D341Med (cell line): ENCODE data around the gene PLAGL2.

Experiments
- DNase-seq: peaks from one replicate; pipeline ENCODE4 v3.0.0; 2012; ENCODE audit warnings: low spot score

Gene PLAGL2

DNA sequence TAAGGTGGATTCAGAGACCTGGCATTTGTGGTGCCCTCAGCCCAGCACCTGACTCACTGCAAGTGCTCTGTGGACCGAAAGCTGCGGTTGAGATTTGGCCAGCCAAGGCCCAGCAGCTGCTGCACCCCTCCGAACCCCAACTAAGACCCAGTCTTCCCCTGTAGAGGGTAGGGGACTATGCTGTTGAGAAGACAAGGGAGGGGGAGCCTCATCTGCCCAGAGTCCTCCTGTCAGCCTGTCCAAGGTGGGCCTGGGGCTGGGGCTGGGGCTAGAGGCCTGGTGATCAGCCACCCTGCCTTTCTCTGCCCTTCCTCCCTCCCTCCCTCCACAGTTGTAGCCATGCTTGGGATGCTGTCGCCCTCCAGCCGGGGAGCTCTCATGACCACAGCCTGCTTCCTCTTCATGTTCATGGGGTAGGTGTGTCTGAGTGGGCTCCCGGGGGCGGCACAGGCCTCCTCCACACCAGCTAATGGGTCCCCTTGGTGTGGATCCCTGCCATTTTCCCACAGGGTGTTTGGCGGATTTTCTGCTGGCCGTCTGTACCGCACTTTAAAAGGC lies 57.2 kb downstream of the PLAGL2 start:
- DNase-seq: no peak

DNA sequence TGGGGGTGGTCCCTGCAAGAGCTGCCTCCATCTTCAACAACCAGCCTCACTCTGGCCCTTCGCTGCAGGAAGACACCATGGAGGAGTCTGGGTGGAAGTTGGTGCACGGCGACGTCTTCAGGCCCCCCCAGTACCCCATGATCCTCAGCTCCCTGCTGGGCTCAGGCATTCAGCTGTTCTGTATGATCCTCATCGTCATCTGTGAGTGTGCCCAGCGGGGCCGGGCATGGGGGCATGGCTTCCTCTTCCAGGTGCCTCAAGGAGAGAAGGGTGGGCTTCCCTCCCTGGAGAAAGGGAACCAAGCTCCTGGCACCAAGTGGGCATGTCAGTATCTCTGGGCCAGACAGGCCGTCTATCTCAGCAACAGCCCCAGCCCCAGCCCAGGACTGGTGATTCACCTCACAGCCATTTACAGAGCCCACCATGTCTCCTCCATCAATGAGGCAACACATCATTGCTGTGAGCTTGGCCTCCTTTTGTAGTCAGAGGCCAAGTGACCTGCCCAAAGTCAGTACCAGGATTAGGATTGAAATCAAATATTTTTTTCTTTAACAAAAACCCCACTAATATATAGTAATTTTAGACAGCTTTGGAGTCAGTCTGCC lies 57.9 kb downstream of the PLAGL2 start:
- no peak for DNase-seq

DNA sequence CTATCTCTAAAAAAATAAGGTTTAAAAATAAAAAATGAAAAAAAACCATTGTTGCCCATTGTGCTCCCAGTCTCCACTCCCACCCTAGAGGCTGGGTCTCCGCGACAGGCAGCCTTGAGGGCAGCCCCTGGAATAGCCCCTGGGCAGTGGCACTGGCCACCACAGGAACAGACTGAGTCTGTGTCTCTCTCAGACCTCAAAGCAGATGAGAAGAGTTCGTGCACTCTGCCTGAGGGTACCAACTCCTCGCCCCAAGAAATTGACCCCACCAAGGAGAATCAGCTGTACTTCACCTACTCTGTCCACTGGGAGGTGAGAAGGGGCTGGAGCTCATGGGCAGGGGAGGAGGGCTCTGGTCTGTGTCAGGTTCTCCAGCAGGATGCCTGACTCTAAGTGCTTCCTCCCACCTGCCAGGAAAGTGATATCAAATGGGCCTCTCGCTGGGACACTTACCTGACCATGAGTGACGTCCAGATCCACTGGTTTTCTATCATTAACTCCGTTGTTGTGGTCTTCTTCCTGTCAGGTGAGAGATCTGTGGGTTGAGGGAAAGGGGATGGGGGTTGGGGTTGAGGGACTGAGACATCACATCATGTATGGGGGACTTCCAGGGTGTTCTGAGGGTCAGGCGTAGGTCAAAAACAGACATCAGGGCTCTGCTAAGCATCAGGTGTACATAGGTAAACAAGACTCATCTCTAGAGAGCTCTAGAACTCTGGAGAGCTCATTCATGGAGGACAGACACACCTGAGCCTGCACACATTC lies 62.5 kb downstream of the PLAGL2 start:
- DNase-seq: no peak

DNA sequence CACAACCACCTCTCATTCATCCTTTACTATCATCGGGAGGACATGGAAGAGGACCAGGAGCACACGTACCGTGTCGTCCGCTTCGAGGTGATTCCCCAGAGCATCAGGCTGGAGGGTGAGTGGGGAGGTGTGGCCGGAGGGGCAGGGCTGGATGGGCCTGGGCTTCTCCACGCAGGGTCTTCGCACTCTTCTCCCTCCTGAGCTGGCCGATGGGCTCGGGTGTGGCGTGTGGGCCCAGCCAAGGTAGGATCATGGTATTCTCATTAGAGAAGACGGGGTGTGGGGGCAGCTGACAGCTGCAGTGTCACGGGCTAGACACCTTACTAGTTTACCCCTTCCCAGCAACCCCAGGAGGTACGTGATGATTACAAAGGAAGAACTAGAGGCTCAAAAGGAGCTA lies 64.6 kb downstream of the PLAGL2 start:
- DNase-seq: no peak
